IMR-90 (cell line): ENCODE results near the gene DPH3. TPM values are rescaled to one million over a fixed set of nuclear protein-coding genes. Genes with fewer than 3 reads are reported as not detected.

Experiments used
- ATAC-seq: fragments of 200-7000 bp; cut with Tn5 transposase; 2 replicates; pipeline ENCODE4 v1.9.1; 2020; ENCODE audit warnings: low read depth, mild to moderate bottlenecking, moderate library complexity
- BruUV-seq: library from RNA; stranded (reverse); fragments of 400-500 nt; replicated peaks from 2 replicates; lab custom pipeline; 2021; lab: Mats Ljungman, UMichigan
- CTCF ChIA-PET: fragments of 300-600 bp; formaldehyde crosslinking; extraction: SDS; loops from one replicate; lab custom pipeline; 2021; ENCODE audit warnings: antibody characterized with exemption; lab: Yijun Ruan, JAX
- POLR2A ChIA-PET: fragments of 300-600 bp; sonication (Branson Sonifier 250); formaldehyde crosslinking; loops from one replicate; lab custom pipeline; 2022; ENCODE audit warnings: antibody characterized with exemption; ENCODE audit not compliant: unreplicated experiment; lab: Charles Lee
- DNase-seq: peaks from one replicate; pipeline ENCODE4 v3.0.0; 2013
- H2AFZ ChIP-seq: replicated peaks from 2 replicates; pipeline ENCODE3; 2013; ENCODE audit warnings: low read length, mild to moderate bottlenecking; ENCODE audit not compliant: poor library complexity
- H2AK5ac ChIP-seq: 2 replicates; pipeline ENCODE4 v1.6.1; 2013; ENCODE audit warnings: low read depth, low read length, inconsistent platforms
- H2AK9ac ChIP-seq: replicated peaks from 2 replicates; pipeline ENCODE3; 2013; ENCODE audit warnings: mild to moderate bottlenecking, low read depth, low read length, moderate library complexity; ENCODE audit not compliant: poor library complexity
- H2BK120ac ChIP-seq: 2 replicates; pipeline ENCODE4 v1.6.1; 2013; ENCODE audit warnings: low read depth, low read length, inconsistent platforms
- H2BK15ac ChIP-seq: 3 replicates; pipeline ENCODE4 v1.6.1; 2013; ENCODE audit warnings: low read depth, low read length, inconsistent platforms
- H2BK20ac ChIP-seq: 2 replicates; pipeline ENCODE4 v1.6.1; 2013; ENCODE audit warnings: low read depth, mild to moderate bottlenecking, inconsistent platforms, low read length, moderate library complexity
- H2BK5ac ChIP-seq: 2 replicates; pipeline ENCODE4 v1.6.1; 2013; ENCODE audit warnings: mild to moderate bottlenecking, low read depth, low read length, inconsistent platforms; ENCODE audit not compliant: poor library complexity, severe bottlenecking
- H3K14ac ChIP-seq: replicated peaks from 2 replicates; pipeline ENCODE4 v1.6.1; 2013; ENCODE audit warnings: low read depth, low read length, inconsistent platforms
- H3K18ac ChIP-seq: 2 replicates; pipeline ENCODE4 v1.6.1; 2013; ENCODE audit warnings: low read depth, low read length, control low read depth
- H3K23ac ChIP-seq: 2 replicates; pipeline ENCODE4 v1.6.1; 2013; ENCODE audit warnings: low read depth, low read length, inconsistent platforms
- H3K27ac ChIP-seq: 2 replicates; pipeline ENCODE4 v1.5.1; 2013; ENCODE audit warnings: mild to moderate bottlenecking, control low read depth, low read length; ENCODE audit not compliant: insufficient read depth
- H3K27me3 ChIP-seq: 2 replicates; pipeline ENCODE4 v1.6.1; 2013; ENCODE audit warnings: low read length; ENCODE audit not compliant: control insufficient read depth, insufficient read depth
- H3K36me3 ChIP-seq: 2 replicates; pipeline ENCODE4 v1.6.1; 2013; ENCODE audit warnings: low read length, mixed read lengths; ENCODE audit not compliant: control insufficient read depth, insufficient read depth
- H3K4ac ChIP-seq: 2 replicates; pipeline ENCODE4 v1.6.1; 2013; ENCODE audit warnings: low read depth, low read length, inconsistent platforms
- H3K4me1 ChIP-seq: 2 replicates; pipeline ENCODE4 v1.6.1; 2013; ENCODE audit warnings: low read length, mixed read lengths; ENCODE audit not compliant: control insufficient read depth, insufficient read depth
- H3K4me2 ChIP-seq: 2 replicates; pipeline ENCODE4 v1.6.1; 2013; ENCODE audit warnings: low read depth, mild to moderate bottlenecking, control low read depth, low read length, moderate library complexity
- H3K4me3 ChIP-seq: 2 replicates; pipeline ENCODE4 v1.5.1; 2013; ENCODE audit warnings: low read depth, mild to moderate bottlenecking, control low read depth, low read length, moderate library complexity; ENCODE audit not compliant: insufficient read depth
- H3K56ac ChIP-seq: 2 replicates; pipeline ENCODE4 v1.6.1; 2013; ENCODE audit warnings: low read length, inconsistent platforms; ENCODE audit not compliant: insufficient read depth; ENCODE audit errors: extremely low read depth
- H3K79me1 ChIP-seq, 2 experiments: 2 replicates each; pipeline ENCODE4 v1.6.1; 2013; ENCODE audit warnings: low read length in 2 of 2, inconsistent platforms in 1 of 2, low read depth in 1 of 2
- H3K9ac ChIP-seq: 2 replicates; pipeline ENCODE4 v1.6.1; 2013; ENCODE audit warnings: low read depth, low read length, control low read depth
- H3K9me1 ChIP-seq: 2 replicates; pipeline ENCODE4 v1.6.1; 2013; ENCODE audit warnings: low read length, inconsistent platforms; ENCODE audit not compliant: insufficient read depth
- H3K9me3 ChIP-seq: 2 replicates; pipeline ENCODE4 v1.6.1; 2013; ENCODE audit warnings: low read length; ENCODE audit not compliant: control insufficient read depth, insufficient read depth
- H4K20me1 ChIP-seq: 2 replicates; pipeline ENCODE4 v1.6.1; 2013; ENCODE audit warnings: low read length, inconsistent platforms; ENCODE audit not compliant: insufficient read depth
- H4K5ac ChIP-seq: 2 replicates; pipeline ENCODE4 v1.6.1; 2013; ENCODE audit warnings: mild to moderate bottlenecking, low read depth, low read length, control low read depth
- H4K8ac ChIP-seq, 2 experiments: 2 replicates each; pipeline ENCODE4 v1.6.1; 2013; ENCODE audit warnings: low read depth in 2 of 2, low read length in 2 of 2, control low read depth in 1 of 2, inconsistent platforms in 1 of 2
- H4K91ac ChIP-seq: 2 replicates; pipeline ENCODE4 v1.6.1; 2013; ENCODE audit warnings: low read depth, low read length, inconsistent platforms; ENCODE audit not compliant: insufficient read depth
- RFX5 ChIP-seq: IDR thresholded peaks from 2 replicates; pipeline ENCODE4 v1.8.0; 2012; ENCODE audit warnings: low read depth, mild to moderate bottlenecking, low read length, moderate library complexity
- WGBS, 2 experiments: methylation state at CpG; one replicate each; pipeline versions ENCODE4 v1.1.5 to v1.1.7; 2013; ENCODE audit warnings: missing lambda C conversion rate in 2 of 2; ENCODE audit not compliant: insufficient read length in 1 of 2; ENCODE audit errors: extremely low coverage in 2 of 2; 5-methylcytosine and 5-hydroxymethylcytosine counted together
- dilution Hi-C: fragments of 300-500 bp; cut with HindIII; formaldehyde crosslinking; loops from one replicate; pipeline ENCODE4 v1.14.3; 2018; ENCODE audit warnings: low sequenced_read_pairs; ENCODE audit not compliant: unreplicated experiment
- in situ Hi-C: fragments of 300-500 bp; cut with MboI; formaldehyde crosslinking; loops from 3 replicates; pipeline ENCODE4 v1.14.3; 2019; ENCODE audit warnings: low sequenced_read_pairs, inconsistent platforms, mixed read lengths
- intact Hi-C: fragments of 100-400 bp; cut with micrococcal nuclease; formaldehyde crosslinking; loops from 2 replicates; pipeline ENCODE4 v1.10.0; 2022
- polyA plus RNA-seq, 3 experiments: library from polyadenylated mRNA; depleted of rRNA; stranded (reverse); fragments of >200 nt; gene quantifications; 2 replicates each; pipeline ENCODE4 v1.2.3, GENCODE V29; 2012; ENCODE audit warnings: low replicate concordance in 1 of 3
- total RNA-seq: library from RNA; depleted of rRNA; stranded (reverse); fragments of >200 nt; gene quantifications from 2 replicates; pipeline ENCODE4 v1.2.3, GENCODE V29; 2012

DPH3 gene
- total and polyA plus RNA-seq, 2 of the 4 experiments (the other 2 are of a cell fraction): 12.9 to 32.1 TPM

- POLR2A ChIA-PET: no interaction called here
- Histone ChIP-seq H2BK20ac (no peak overlapping the region), H4K8ac (no peak overlapping the region), H3K36me3 (peaks cover 2% of the 10 kb centered on the region; the same call in 1 of the 2 replicates), H3K79me1 (peaks cover 0 to 5% of the 10 kb centered on the region in 2 experiments; a peak in 1 of 4 replicates), H2AK9ac (no peak overlapping the region), H4K5ac (no peak overlapping the region), H3K9me3 (no peaks in the 10 kb centered on the region), H2AK5ac (no peak overlapping the region), H3K4me3 (no peak overlapping the region), H3K9ac (no peak overlapping the region), H3K18ac (no peak overlapping the region), H3K9me1 (peaks cover 5% of the 10 kb centered on the region; the same call in 1 of the 2 replicates), H3K4me1 (peaks cover 4% of the 10 kb centered on the region; the same call in 1 of the 2 replicates), H3K4ac (no peak overlapping the region), H2BK120ac (no peak overlapping the region), H2BK5ac (no peak overlapping the region), H3K23ac (no peak overlapping the region), H3K27me3 (no peaks in the 10 kb centered on the region), H3K4me2 (no peak overlapping the region), H3K14ac (no peak overlapping the region), H4K20me1 (no peaks in the 10 kb centered on the region), H2BK15ac (no peak overlapping the region), H2AFZ (no peak overlapping the region), H3K27ac (no peak overlapping the region), H3K56ac (no peak overlapping the region), H4K91ac (no peak overlapping the region)
- TF ChIP-seq RFX5: no peak
- no peak for DNase-seq
- in situ Hi-C loops: loop anchor here (25.0 kb wide), 3 partner anchors 608 to 958 kb away; partner anchors contain the start of gene PLCL2
- intact Hi-C loops: loop anchor here (10.0 kb wide), 1 partner anchor 956 kb away; no protein-coding TSS in a partner anchor
- dilution Hi-C loops: loop anchor here (25.0 kb wide), 1 partner anchor 258 kb away; no protein-coding TSS in a partner anchor
- BruUV-seq: no TSS peak
- CTCF ChIA-PET: interaction anchor here (1.1 to 2.0 kb wide), 2 partner anchors 10 to 11 kb away, joined by 5 read pairs; no protein-coding TSS in a partner anchor
- 79% methylated on average over 2 of the region's 3 CpGs; no CpG with 5 or more reads in 1 of the 2 experiments for WGBS, 2 experiments
- no peak for ATAC-seq
Observed at GRCh38 chr3:16279010-16279801, 14.5 kb upstream of the DPH3 start.
